Adrenal gland (tissue), 12 donors: Measurements from ENCODE around the gene MEIKIN. TPM values are rescaled to one million over a fixed set of nuclear protein-coding genes. Genes with fewer than 3 reads are reported as not detected.

Experiments
- DNase-seq, 7 donors: peaks; one replicate each; pipeline ENCODE4 v3.0.0-alpha.2; 2019 to 2020
- H3K27ac ChIP-seq, 5 donors: fragments of 200-600 bp; sonication (generic) in 4 of 5; 1 replicate in 3 of 5; 2 replicates in 2 of 5; pipeline versions ENCODE4 v1.5.1 to v1.8.0; 2016 to 2020; ENCODE audit warnings: mild to moderate bottlenecking in 1 of 5
- H3K27me3 ChIP-seq: fragments of 200-600 bp; 2 replicates; pipeline ENCODE4 v1.8.0; 2021
- H3K36me3 ChIP-seq, 2 donors: fragments of 200-600 bp; replicated peaks in 1 of 2; 1 replicate in 1 of 2; 2 replicates in 1 of 2; pipeline versions ENCODE4 v1.5.1 to v1.8.0; 2018 to 2022
- H3K4me1 ChIP-seq, 2 donors: fragments of 200-600 bp; replicated peaks in 1 of 2; 1 replicate in 1 of 2; 2 replicates in 1 of 2; pipeline versions ENCODE4 v1.5.1 to v1.8.0; 2018 to 2021
- H3K4me3 ChIP-seq, 4 donors: fragments of 200-600 bp; sonication (generic) in 3 of 4; one replicate each; pipeline ENCODE4 v1.5.1; 2016 to 2018
- H3K9me3 ChIP-seq, 3 donors: fragments of 200-600 bp; sonication (generic) in 1 of 3; replicated peaks in 1 of 3; 1 replicate in 2 of 3; 2 replicates in 1 of 3; pipeline versions ENCODE4 v1.5.1 to v1.8.0; 2016 to 2021
- CTCF ChIP-seq, 6 experiments: fragments of 450-650 bp in 4 of 6; fragments of 200-600 bp in 2 of 6; sonication (generic) in 1 of 6; IDR thresholded peaks; 1 replicate in 5 of 6; 2 replicates in 1 of 6; pipeline versions ENCODE4 v1.5.1 to v1.8.0; 2016 to 2021; ENCODE audit warnings: antibody characterized with exemption in 6 of 6, mild to moderate bottlenecking in 2 of 6, moderate library complexity in 1 of 6
- POLR2A ChIP-seq, 2 donors: fragments of 450-650 bp; IDR thresholded peaks; one replicate each; pipeline ENCODE4 v1.6.1; 2017; ENCODE audit warnings: antibody characterized with exemption in 2 of 2, mild to moderate bottlenecking in 2 of 2, moderate library complexity in 1 of 2
- WGBS, 4 donors: extraction: QIAGEN DNeasy Blood & Tissue Kit in 2 of 4; methylation state at CpG; one replicate each; pipeline versions ENCODE4 v1.1.5 to v1.1.7; 2013 to 2017; 5-methylcytosine and 5-hydroxymethylcytosine counted together
- intact Hi-C, 2 donors: fragments of 100-400 bp; cut with DNase I; formaldehyde crosslinking; loops; one replicate each; pipeline versions ENCODE4 v1.14.1 to v1.15.0; 2022 to 2023
- polyA plus RNA-seq, 3 donors: library from polyadenylated mRNA; stranded (reverse); fragments of 200-250 nt in 2 of 3; fragments of 350-450 nt in 1 of 3; fragmentation: Illumina TruSeq in 1 of 3; extraction: RNeasy Lipid Tissue Mini Kit (QIAGEN cat#74804) in 1 of 3; gene quantifications; one replicate each; pipeline ENCODE4 v1.2.3, GENCODE V29; 2013 to 2014
- total RNA-seq, 9 donors: library from RNA; depleted of rRNA in 4 of 9; stranded (reverse); fragments of >200 nt in 4 of 9; fragments of 120-200 nt in 1 of 9; fragmentation: NEBNext Ultra II Directional in 1 of 9; extraction: Animal tissue kit (Norgen Biotek cat#: 25700) in 1 of 9; gene quantifications; one replicate each; pipeline versions ENCODE4 v1.1.0 to v1.2.4, GENCODE V29; 2013 to 2023
- donor health status: healthy with polysubstance abuse.
- donor health status: Bipolar disorder and iron deficiency.
- donor health status: DM: yes; HTN: yes; CAD: no.
- donor health status: DM: no; HTN: no; CAD: no.
- donor health status: DM: no; HTN: no; CAD: no.
- donor health status: DM: yes; HTN: yes; CAD: no.

Gene MEIKIN
- total and polyA plus RNA-seq, 12 donors: 0.11 TPM; not detected in 11

DNA sequence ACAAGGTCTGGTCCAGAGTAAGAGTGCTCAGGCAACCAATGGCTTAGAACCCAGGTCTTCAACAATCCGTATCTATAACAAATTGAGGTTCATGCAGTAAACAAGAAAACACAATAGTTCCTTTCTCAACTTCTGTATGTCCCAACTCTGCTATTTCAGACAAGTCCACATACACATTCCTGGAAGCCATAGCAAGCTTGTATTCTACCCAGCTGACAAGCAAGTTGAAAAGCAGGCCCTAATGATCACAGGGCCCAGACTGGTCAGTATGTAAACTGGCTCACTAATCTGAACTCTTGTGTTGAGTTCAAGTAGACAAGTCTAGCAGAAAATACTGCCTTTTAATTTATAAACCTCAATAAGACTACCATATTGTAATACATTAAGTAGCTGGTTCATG is 175.5 kb downstream of the MEIKIN start:
- WGBS, 4 donors: 82 to 100% (median 95%) methylated on average over 1 of the region's 1 CpG
- TF ChIP-seq POLR2A (IDR thresholded peaks at IDR 0.05) (no peak), CTCF (IDR thresholded peaks at IDR 0.05) (no peak)
- Histone ChIP-seq H3K4me1 (peaks cover 9 to 23% of the 10 kb centered on the region in 2 donors), H3K4me3 (no peak overlapping the region), H3K36me3 (no peaks in the 10 kb centered on the region), H3K9me3 (peaks cover 0 to 8% (median 0%) of the 10 kb centered on the region in 3 donors), H3K27me3 (no peaks in the 10 kb centered on the region), H3K27ac (no peak overlapping the region)
- DNase-seq: no peak
- intact Hi-C loops: no loop called here

GRCh38 chr5:131769336-131769735 is 176.1 kb downstream of the MEIKIN start:
- intact Hi-C loops: no loop called here
- Histone ChIP-seq H3K4me3 (no peak overlapping the region), H3K9me3 (peaks cover 0 to 8% (median 0%) of the 10 kb centered on the region in 3 donors), H3K27me3 (no peaks in the 10 kb centered on the region), H3K36me3 (no peaks in the 10 kb centered on the region), H3K4me1 (peaks cover 9 to 23% of the 10 kb centered on the region in 2 donors), H3K27ac (no peak overlapping the region)
- no peak for DNase-seq
- TF ChIP-seq CTCF (IDR thresholded peaks at IDR 0.05) (no peak), POLR2A (IDR thresholded peaks at IDR 0.05) (no peak)
- 89 to 100% (median 93%) methylated on average over 1 of the region's 1 CpG for WGBS, 4 donors

GRCh38 chr5:131767891-131768290 is 177.6 kb downstream of the MEIKIN start:
- Histone ChIP-seq H3K9me3 (peaks cover 0 to 8% (median 0%) of the 10 kb centered on the region in 3 donors), H3K27ac (no peak overlapping the region), H3K27me3 (no peaks in the 10 kb centered on the region), H3K4me3 (no peak overlapping the region), H3K36me3 (no peaks in the 10 kb centered on the region), H3K4me1 (peaks cover 9 to 15% of the 10 kb centered on the region in 2 donors)
- TF ChIP-seq CTCF (IDR thresholded peaks at IDR 0.05): no peak
- no peak for TF ChIP-seq POLR2A (IDR thresholded peaks at IDR 0.05)
- intact Hi-C loops: no loop called here
- DNase-seq: no peak

DNA sequence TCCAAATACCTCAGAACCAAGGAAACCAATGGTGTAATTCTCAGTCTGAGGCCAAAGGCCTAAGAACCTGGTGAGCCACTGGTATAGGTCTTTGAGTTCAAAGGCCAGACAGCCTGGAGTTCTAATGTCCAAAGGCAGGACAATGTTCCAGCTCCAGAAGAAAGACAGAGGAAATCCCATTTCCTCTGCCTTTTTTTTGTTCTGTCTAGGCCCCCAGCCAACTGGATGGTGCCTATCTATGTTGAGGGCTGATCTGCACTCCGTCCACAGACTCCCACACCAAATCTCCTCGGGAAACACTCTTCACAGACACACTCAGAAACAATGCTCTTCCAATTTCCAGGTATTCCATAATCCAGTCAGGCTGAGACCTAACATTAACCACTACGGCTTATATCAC is 178.8 kb downstream of the MEIKIN start:
- no peak for DNase-seq
- peaks cover 0 to 8% (median 0%) of the 10 kb centered on the region in 3 donors for H3K9me3 ChIP-seq
- H3K36me3 ChIP-seq: no peaks in the 10 kb centered on the region
- no peak for TF ChIP-seq POLR2A (IDR thresholded peaks at IDR 0.05)
- no peak for TF ChIP-seq CTCF (IDR thresholded peaks at IDR 0.05)
- no peak overlapping the region for H3K27ac ChIP-seq
- peaks cover 9 to 10% of the 10 kb centered on the region in 2 donors for H3K4me1 ChIP-seq
- no peak overlapping the region for H3K4me3 ChIP-seq
- WGBS, 4 donors: 73 to 96% (median 76%) methylated on average over 3 of the region's 3 CpGs
- no peaks in the 10 kb centered on the region for H3K27me3 ChIP-seq
- intact Hi-C loops: no loop called here
